Gastrocnemius medialis (tissue), 4 donors: Measurements from ENCODE around the gene ACYP1. TPM values are rescaled to one million over a fixed set of nuclear protein-coding genes. Genes with fewer than 3 reads are reported as not detected.

Experiments
- ATAC-seq, 2 donors: fragments of 150-250 bp; one replicate each; pipeline ENCODE4 v1.9.1; 2016
- DNase-seq, 2 donors: peaks; one replicate each; pipeline ENCODE4 v3.0.0-alpha.2; 2019
- H3K27ac ChIP-seq, 4 donors: fragments of 200-600 bp; sonication (generic); 1 replicate in 1 of 4; 2 replicates in 3 of 4; pipeline ENCODE4 v1.5.1; 2016 to 2018; ENCODE audit warnings: mild to moderate bottlenecking in 2 of 4, moderate library complexity in 1 of 4
- H3K27me3 ChIP-seq, 3 donors: fragments of 200-600 bp; sonication (generic) in 2 of 3; 1 replicate in 1 of 3; 2 replicates in 2 of 3; pipeline versions ENCODE4 v1.5.1 to v1.6.0; 2016 to 2019; ENCODE audit warnings: mild to moderate bottlenecking in 1 of 3, moderate library complexity in 1 of 3
- H3K36me3 ChIP-seq, 2 donors: fragments of 200-600 bp; sonication (generic) in 1 of 2; one replicate each; pipeline ENCODE4 v1.5.1; 2017 to 2018
- H3K4me1 ChIP-seq, 2 donors: fragments of 200-600 bp; sonication (generic) in 1 of 2; one replicate each; pipeline ENCODE4 v1.5.1; 2016 to 2017; ENCODE audit warnings: mild to moderate bottlenecking in 2 of 2
- H3K4me3 ChIP-seq, 4 donors: fragments of 200-600 bp; sonication (generic) in 3 of 4; 1 replicate in 1 of 4; 2 replicates in 3 of 4; pipeline ENCODE4 v1.5.1; 2016 to 2019; ENCODE audit warnings: mild to moderate bottlenecking in 2 of 4
- H3K9me3 ChIP-seq, 3 donors: fragments of 200-600 bp; sonication (generic) in 2 of 3; 1 replicate in 1 of 3; 2 replicates in 2 of 3; pipeline ENCODE4 v1.5.1; 2016 to 2019
- CTCF ChIP-seq, 5 experiments: fragments of 450-650 bp in 3 of 5; fragments of 200-600 bp in 2 of 5; sonication (generic) in 2 of 5; IDR thresholded peaks in 4 of 5; conservative IDR thresholded peaks in 1 of 5; 1 replicate in 4 of 5; 2 replicates in 1 of 5; pipeline ENCODE4 v1.5.1; 2016 to 2019; ENCODE audit warnings: antibody characterized with exemption in 5 of 5, mild to moderate bottlenecking in 3 of 5, moderate library complexity in 3 of 5
- POLR2A ChIP-seq, 2 donors: fragments of 450-650 bp; IDR thresholded peaks; one replicate each; pipeline ENCODE4 v1.6.1; 2017; ENCODE audit warnings: antibody characterized with exemption in 2 of 2, mild to moderate bottlenecking in 2 of 2, moderate library complexity in 2 of 2
- in situ Hi-C, 4 donors: fragments of 200-750 bp; cut with MboI; loops; one replicate each; pipeline versions ENCODE4 v1.15.0 to v1.8.0; 2017; ENCODE audit warnings: low sequenced_read_pairs in 4 of 4
- intact Hi-C: fragments of 100-400 bp; cut with DNase I; formaldehyde crosslinking; loops from one replicate; pipeline ENCODE4 v1.15.1; 2023; ENCODE audit warnings: low total_unique reads
- total RNA-seq, 4 donors: library from RNA; depleted of rRNA; stranded (reverse); fragments of >200 nt; gene quantifications; one replicate each; pipeline versions ENCODE4 v1.1.0 to v1.2.3, GENCODE V29; 2016

The ACYP1 gene
- total RNA-seq, 4 donors from 2014 or later = 12.8 to 41.2 (median 22.9) TPM

GRCh38 chr14:75081660-75082229, 17.9 kb upstream of the ACYP1 start:
- H3K9me3 ChIP-seq = no peaks in the 10 kb centered on the region
- TF ChIP-seq CTCF (IDR thresholded peaks at IDR 0.05 in 4 of 5, conservative IDR thresholded peaks at IDR 0.05 in 1 of 5) (no peak), POLR2A (IDR thresholded peaks at IDR 0.05) (no peak)
- no peaks in the 10 kb centered on the region for H3K27me3 ChIP-seq
- ATAC-seq (no peak), DNase-seq (no peak)
- in situ Hi-C loops = loop anchor here (10.0 to 25.0 kb wide), 2 partner anchors 144 to 167 kb away; no protein-coding TSS in a partner anchor
- no peak overlapping the region for H3K4me3 ChIP-seq
- H3K36me3 ChIP-seq = peaks cover 0 to 36% of the 10 kb centered on the region in 2 donors
- peak overlapping the region in 2 of 4 donors; percentile 25 to 34 for H3K27ac ChIP-seq
- peaks cover 0 to 20% of the 10 kb centered on the region in 2 donors for H3K4me1 ChIP-seq
- intact Hi-C loops = no loop called here

GRCh38 chr14:75079521-75079920, 15.7 kb upstream of the ACYP1 start:
- Histone ChIP-seq H3K4me3 (no peak overlapping the region), H3K4me1 (peaks cover 0 to 21% of the 10 kb centered on the region in 2 donors), H3K27ac (no peak overlapping the region), H3K36me3 (peaks cover 0 to 14% of the 10 kb centered on the region in 2 donors), H3K27me3 (no peaks in the 10 kb centered on the region), H3K9me3 (no peaks in the 10 kb centered on the region)
- in situ Hi-C loops (loop anchor here in 2 of 4 donors (25.0 kb wide), 1 partner anchor 142 kb away; no protein-coding TSS in a partner anchor), intact Hi-C loops (no loop called here)
- DNase-seq (no peak), ATAC-seq (no peak)
- TF ChIP-seq CTCF (IDR thresholded peaks at IDR 0.05 in 4 of 5, conservative IDR thresholded peaks at IDR 0.05 in 1 of 5) = no peak
- no peak for TF ChIP-seq POLR2A (IDR thresholded peaks at IDR 0.05)

- intact Hi-C loops (no loop called here), in situ Hi-C loops (loop anchor here in 2 of 4 donors (25.0 kb wide), 1 partner anchor 140 kb away; no protein-coding TSS in a partner anchor)
- Histone ChIP-seq H3K36me3 (no peaks in the 10 kb centered on the region), H3K27me3 (no peaks in the 10 kb centered on the region), H3K9me3 (no peaks in the 10 kb centered on the region), H3K4me1 (peaks cover 0 to 30% of the 10 kb centered on the region in 2 donors), H3K4me3 (no peak overlapping the region), H3K27ac (peak overlapping the region in 1 of 4 donors; percentile 4)
- no peak for TF ChIP-seq CTCF (IDR thresholded peaks at IDR 0.05 in 4 of 5, conservative IDR thresholded peaks at IDR 0.05 in 1 of 5)
- no peak for TF ChIP-seq POLR2A (IDR thresholded peaks at IDR 0.05)
- ATAC-seq = no peak
- no peak for DNase-seq
These were observed 14.0 kb upstream of the ACYP1 start for GRCh38 chr14:75077794-75078193.

GRCh38 chr14:75070383-75070782, 6.6 kb upstream of the ACYP1 start:
- H3K4me1 ChIP-seq = peaks cover 34 to 49% of the 10 kb centered on the region in 2 donors
- ATAC-seq = no peak
- peak overlapping the region in 2 of 4 donors; percentile 46 to 58 for H3K4me3 ChIP-seq
- DNase-seq = peak in 1 of 2 donors; percentile 53
- peak overlapping the region; percentile 90 to 95 (median 93) for H3K27ac ChIP-seq
- H3K27me3 ChIP-seq = no peaks in the 10 kb centered on the region
- H3K9me3 ChIP-seq = no peaks in the 10 kb centered on the region
- in situ Hi-C loops = no loop called here
- H3K36me3 ChIP-seq = no peaks in the 10 kb centered on the region
- TF ChIP-seq POLR2A (IDR thresholded peaks at IDR 0.05) = no peak
- no peak for TF ChIP-seq CTCF (IDR thresholded peaks at IDR 0.05 in 4 of 5, conservative IDR thresholded peaks at IDR 0.05 in 1 of 5)
- intact Hi-C loops = no loop called here
